Adipocyte (in vitro differentiated cells): ENCODE results near the gene QSOX2.

Experiments used
- DNase-seq: peaks from one replicate; pipeline ENCODE4 v3.0.0-alpha.2; 2015; ENCODE audit warnings: low read depth
- H3K27me3 ChIP-seq: replicated peaks from 2 replicates; pipeline ENCODE4 v1.7.0; 2013; ENCODE audit warnings: mild to moderate bottlenecking, low read length, moderate library complexity; ENCODE audit not compliant: control insufficient read depth, insufficient read depth
- H3K36me3 ChIP-seq: 2 replicates; pipeline ENCODE4 v1.7.0; 2013; ENCODE audit warnings: low read length, mild to moderate bottlenecking, moderate library complexity; ENCODE audit not compliant: control insufficient read depth, insufficient read depth, severe bottlenecking
- H3K4me1 ChIP-seq: 2 replicates; pipeline ENCODE4 v1.7.0; 2013; ENCODE audit warnings: mild to moderate bottlenecking, low read length, moderate library complexity; ENCODE audit not compliant: control insufficient read depth, insufficient read depth
- H3K4me3 ChIP-seq: 2 replicates; pipeline ENCODE4 v1.7.0; 2013; ENCODE audit warnings: mild to moderate bottlenecking, low read length, moderate library complexity
- H3K9ac ChIP-seq: 2 replicates; pipeline ENCODE4 v1.7.0; 2013; ENCODE audit warnings: mild to moderate bottlenecking, low read length, moderate library complexity
- H3K9me3 ChIP-seq: 2 replicates; pipeline ENCODE4 v1.7.0; 2013; ENCODE audit warnings: mild to moderate bottlenecking, low read length, moderate library complexity; ENCODE audit not compliant: control insufficient read depth

QSOX2 gene

GRCh38 chr9:136220017-136220729 lies 25.4 kb downstream of the QSOX2 start:
- Histone ChIP-seq H3K9ac (no peak overlapping the region), H3K4me1 (no peaks in the 10 kb centered on the region), H3K4me3 (no peak overlapping the region), H3K9me3 (no peaks in the 10 kb centered on the region), H3K36me3 (peaks cover 17% of the 10 kb centered on the region), H3K27me3 (no peaks in the 10 kb centered on the region)
- no peak for DNase-seq

GRCh38 chr9:136219276-136219675 lies 26.3 kb downstream of the QSOX2 start:
- H3K36me3 ChIP-seq: peaks cover 26% of the 10 kb centered on the region

GRCh38 chr9:136218673-136219072 lies 26.9 kb downstream of the QSOX2 start:
- Histone ChIP-seq H3K9ac (no peak overlapping the region), H3K9me3 (peaks cover 3% of the 10 kb centered on the region), H3K27me3 (no peaks in the 10 kb centered on the region), H3K4me1 (no peaks in the 10 kb centered on the region), H3K36me3 (peaks cover 27% of the 10 kb centered on the region), H3K4me3 (no peak overlapping the region)
- no peak for DNase-seq

More at GRCh38 chr9:136219276-136219675, 26.3 kb downstream of the QSOX2 start:
- H3K9ac ChIP-seq: no peak overlapping the region
- H3K4me3 ChIP-seq: no peak overlapping the region
- no peaks in the 10 kb centered on the region for H3K9me3 ChIP-seq
- DNase-seq: no peak
- H3K27me3 ChIP-seq: no peaks in the 10 kb centered on the region
- no peaks in the 10 kb centered on the region for H3K4me1 ChIP-seq

- H3K4me1 ChIP-seq: no peaks in the 10 kb centered on the region
- H3K9ac ChIP-seq: no peak overlapping the region
- H3K27me3 ChIP-seq: no peaks in the 10 kb centered on the region
- DNase-seq: no peak
- peaks cover 28% of the 10 kb centered on the region for H3K36me3 ChIP-seq
- H3K9me3 ChIP-seq: peaks cover 4% of the 10 kb centered on the region
- no peak overlapping the region for H3K4me3 ChIP-seq
Observed at GRCh38 chr9:136218271-136218670, 27.3 kb downstream of the QSOX2 start.

- H3K36me3 ChIP-seq: peaks cover 33% of the 10 kb centered on the region
- H3K9me3 ChIP-seq: peaks cover 4% of the 10 kb centered on the region
- DNase-seq: no peak
- no peaks in the 10 kb centered on the region for H3K27me3 ChIP-seq
- no peak overlapping the region for H3K4me3 ChIP-seq
- H3K4me1 ChIP-seq: no peaks in the 10 kb centered on the region
- H3K9ac ChIP-seq: no peak overlapping the region
Observed at GRCh38 chr9:136216541-136217244, 28.9 kb downstream of the QSOX2 start.

GRCh38 chr9:136213733-136214132 lies 31.9 kb downstream of the QSOX2 start:
- Histone ChIP-seq H3K9me3 (peaks cover 4% of the 10 kb centered on the region), H3K27me3 (no peaks in the 10 kb centered on the region), H3K4me1 (no peaks in the 10 kb centered on the region), H3K4me3 (no peak overlapping the region), H3K36me3 (peaks cover 31% of the 10 kb centered on the region), H3K9ac (no peak overlapping the region)
- DNase-seq: no peak

DNA sequence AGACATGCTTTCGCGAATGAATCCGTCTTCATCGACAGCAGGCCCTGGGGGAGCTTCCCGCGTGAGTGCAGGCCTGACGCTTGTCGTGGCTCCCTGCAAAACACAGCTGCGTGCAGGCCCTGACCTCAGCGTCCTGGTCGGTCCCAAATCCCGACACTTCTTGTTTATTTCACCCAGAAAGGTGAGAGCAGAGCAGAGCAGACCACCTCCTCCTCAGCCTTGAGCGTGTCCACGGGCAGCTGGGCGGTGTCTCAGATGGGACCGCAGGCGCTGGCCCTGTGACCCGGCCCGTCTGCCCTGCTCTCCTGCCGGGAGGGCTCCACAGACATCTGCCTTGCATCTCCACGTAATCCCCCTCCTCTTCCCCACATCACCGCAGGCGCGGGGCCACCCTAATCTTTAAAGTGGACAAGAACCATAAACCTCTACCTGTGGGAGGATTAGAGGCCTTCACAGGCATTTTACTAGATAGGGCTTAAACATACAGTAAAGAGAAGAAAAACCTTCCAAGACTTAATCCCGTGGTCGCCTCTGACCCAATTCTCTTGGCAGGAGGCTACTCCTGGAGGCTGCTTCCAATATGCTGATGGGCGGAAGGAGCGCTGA lies 33.2 kb downstream of the QSOX2 start:
- no peak overlapping the region for H3K4me3 ChIP-seq
- peaks cover 29% of the 10 kb centered on the region for H3K36me3 ChIP-seq

GRCh38 chr9:136211441-136212344 lies 33.9 kb downstream of the QSOX2 start:
- Histone ChIP-seq H3K36me3 (peaks cover 29% of the 10 kb centered on the region), H3K9ac (no peak overlapping the region), H3K4me3 (no peak overlapping the region), H3K9me3 (peaks cover 4% of the 10 kb centered on the region), H3K4me1 (no peaks in the 10 kb centered on the region), H3K27me3 (no peaks in the 10 kb centered on the region)
- no peak for DNase-seq

More for the DNA sequence above, 33.2 kb downstream of the QSOX2 start:
- Histone ChIP-seq H3K9ac (no peak overlapping the region), H3K27me3 (no peaks in the 10 kb centered on the region), H3K4me1 (no peaks in the 10 kb centered on the region), H3K9me3 (peaks cover 4% of the 10 kb centered on the region)
- DNase-seq: no peak

- H3K4me1 ChIP-seq: no peaks in the 10 kb centered on the region
- H3K36me3 ChIP-seq: peaks cover 29% of the 10 kb centered on the region
- H3K27me3 ChIP-seq: no peaks in the 10 kb centered on the region
- H3K9ac ChIP-seq: no peak overlapping the region
- no peak for DNase-seq
- peaks cover 4% of the 10 kb centered on the region for H3K9me3 ChIP-seq
- no peak overlapping the region for H3K4me3 ChIP-seq
Observed at GRCh38 chr9:136211006-136211405, 34.6 kb downstream of the QSOX2 start.

GRCh38 chr9:136210276-136210675 lies 35.3 kb downstream of the QSOX2 start:
- peaks cover 29% of the 10 kb centered on the region for H3K36me3 ChIP-seq
- no peak overlapping the region for H3K9ac ChIP-seq
- no peak overlapping the region for H3K4me3 ChIP-seq
- no peak for DNase-seq
- H3K27me3 ChIP-seq: no peaks in the 10 kb centered on the region
- H3K9me3 ChIP-seq: peaks cover 4% of the 10 kb centered on the region
- H3K4me1 ChIP-seq: no peaks in the 10 kb centered on the region

GRCh38 chr9:136209786-136210185 lies 35.8 kb downstream of the QSOX2 start:
- Histone ChIP-seq H3K27me3 (no peaks in the 10 kb centered on the region), H3K9me3 (peaks cover 4% of the 10 kb centered on the region), H3K4me1 (no peaks in the 10 kb centered on the region), H3K4me3 (no peak overlapping the region), H3K36me3 (peaks cover 25% of the 10 kb centered on the region), H3K9ac (no peak overlapping the region)
- no peak for DNase-seq
